DMS153 treated with DMSO at 0.1 percent for 48 hours (cell line): ENCODE measurements around the gene LDB3.

Experiments
- DNase-seq: peaks from one replicate; lab custom pipeline; 2025; ENCODE audit not compliant: unreplicated experiment; lab: John Stamatoyannopoulos, UW

Gene LDB3

GRCh38 chr10:86757113-86757972 is 89.0 kb downstream of the LDB3 start:
- DNase-seq = no peak

GRCh38 chr10:86758189-86759072 is 90.1 kb downstream of the LDB3 start:
- no peak for DNase-seq

- no peak for DNase-seq
Measured at GRCh38 chr10:86759073-86759672, 90.9 kb downstream of the LDB3 start.

- DNase-seq = no peak
Measured at GRCh38 chr10:86763404-86763803, 95.1 kb downstream of the LDB3 start.

- DNase-seq = no peak
Measured at GRCh38 chr10:86765548-86765947, 97.2 kb downstream of the LDB3 start.

GRCh38 chr10:86768412-86769062 is 100.2 kb downstream of the LDB3 start:
- DNase-seq = no peak

- no peak for DNase-seq
Measured at GRCh38 chr10:86769991-86770390, 101.7 kb downstream of the LDB3 start.

- no peak for DNase-seq
Measured at GRCh38 chr10:86770412-86770960, 102.2 kb downstream of the LDB3 start.

- no peak for DNase-seq
Measured at GRCh38 chr10:86773498-86773897, 105.2 kb downstream of the LDB3 start.

- no peak for DNase-seq
Measured at GRCh38 chr10:86775056-86775869, 107.0 kb downstream of the LDB3 start.

GRCh38 chr10:86775870-86776180 is 107.5 kb downstream of the LDB3 start:
- no peak for DNase-seq

- DNase-seq = no peak
Measured at GRCh38 chr10:86779220-86780017, 111.1 kb downstream of the LDB3 start.

- no peak for DNase-seq
Measured at GRCh38 chr10:86782701-86783418, 114.5 kb downstream of the LDB3 start.

- DNase-seq = no peak
Measured at GRCh38 chr10:86785037-86785436, 116.7 kb downstream of the LDB3 start.
